Upper lobe of left lung (tissue), 6 donors: ENCODE data around the gene UBE2F. TPM values are rescaled to one million over a fixed set of nuclear protein-coding genes. Genes with fewer than 3 reads are reported as not detected.

Source experiments
- ATAC-seq, 2 donors: fragments of 200-7000 bp; cut with Tn5 transposase; one replicate each; pipeline ENCODE4 v1.9.1; 2022; ENCODE audit warnings: mild to moderate bottlenecking in 2 of 2, moderate library complexity in 2 of 2; ENCODE audit not compliant: low FRiP score in 2 of 2
- DNase-seq, 2 donors: peaks; one replicate each; pipeline ENCODE4 v3.0.0-alpha.2; 2019 to 2020
- H3K27ac ChIP-seq, 4 donors: fragments of 200-600 bp; sonication (generic); one replicate each; pipeline ENCODE4 v1.5.1; 2016 to 2019
- H3K27me3 ChIP-seq, 4 donors: fragments of 200-600 bp; sonication (generic); one replicate each; pipeline ENCODE4 v1.5.1; 2017 to 2019
- H3K36me3 ChIP-seq, 4 donors: fragments of 200-600 bp; sonication (generic); one replicate each; pipeline ENCODE4 v1.5.1; 2016 to 2019
- H3K4me1 ChIP-seq, 4 donors: fragments of 200-600 bp; sonication (generic); one replicate each; pipeline ENCODE4 v1.5.1; 2018 to 2019
- H3K4me3 ChIP-seq, 4 donors: fragments of 200-600 bp; sonication (generic); one replicate each; pipeline ENCODE4 v1.5.1; 2017 to 2019; ENCODE audit warnings: mild to moderate bottlenecking in 2 of 4, moderate library complexity in 1 of 4
- H3K9me3 ChIP-seq, 4 donors: fragments of 200-600 bp; sonication (generic); one replicate each; pipeline ENCODE4 v1.5.1; 2018 to 2019
- CTCF ChIP-seq, 6 experiments: fragments of 450-650 bp in 4 of 6; fragments of 200-600 bp in 2 of 6; sonication (generic) in 2 of 6; IDR thresholded peaks; one replicate each; pipeline ENCODE4 v1.5.1; 2016 to 2019; ENCODE audit warnings: antibody characterized with exemption in 6 of 6
- EP300 ChIP-seq, 4 donors: sonication (generic); formaldehyde crosslinking; IDR thresholded peaks; one replicate each; pipeline ENCODE4 v1.5.1; 2017; ENCODE audit warnings: antibody characterized with exemption in 4 of 4, control low read depth in 2 of 4
- POLR2A ChIP-seq, 4 donors: fragments of 450-650 bp; IDR thresholded peaks; one replicate each; pipeline ENCODE4 v1.5.1; 2016 to 2017; ENCODE audit warnings: antibody characterized with exemption in 4 of 4, mild to moderate bottlenecking in 2 of 4
- POLR2AphosphoS5 ChIP-seq, 2 donors: sonication (generic); formaldehyde crosslinking; IDR thresholded peaks; one replicate each; pipeline ENCODE4 v1.5.1; 2017; ENCODE audit warnings: antibody characterized with exemption in 2 of 2
- WGBS, 2 donors: methylation state at CpG; one replicate each; pipeline ENCODE4 v1.1.5; 2017 to 2018; 5-methylcytosine and 5-hydroxymethylcytosine counted together
- total RNA-seq, 6 donors: library from RNA; depleted of rRNA in 4 of 6; stranded (reverse); fragments of >200 nt in 4 of 6; gene quantifications; one replicate each; pipeline versions ENCODE4 v1.1.0 to v1.2.1, GENCODE V29; 2016 to 2021
- donor health status: DM: no; HTN: no; CAD: no; lungs with moderate emphysema.
- donor health status: DM: no; HTN: yes; CAD: no; lungs with severe emphysema.

The UBE2F gene
- total RNA-seq, 6 donors from 2014 or later: 11.5 to 65.5 (median 39.8) TPM

GRCh38 chr2:237934186-237934585, 32.6 kb upstream of the UBE2F start:
- DNase-seq: no peak
- 89 to 93% methylated on average over 5 of the region's 5 CpGs for WGBS, 2 donors
- no peak for ATAC-seq
- TF ChIP-seq POLR2AphosphoS5 (IDR thresholded peaks at IDR 0.05) (no peak), EP300 (IDR thresholded peaks at IDR 0.05) (no peak), CTCF (IDR thresholded peaks at IDR 0.05) (no peak), POLR2A (IDR thresholded peaks at IDR 0.05) (no peak)
- no peaks in the 10 kb centered on the region for H3K36me3 ChIP-seq
- peaks cover 0 to 12% (median 7%) of the 10 kb centered on the region in 4 donors for H3K4me1 ChIP-seq
- no peaks in the 10 kb centered on the region for H3K9me3 ChIP-seq
- no peak overlapping the region for H3K4me3 ChIP-seq
- H3K27ac ChIP-seq: no peak overlapping the region
- H3K27me3 ChIP-seq: no peaks in the 10 kb centered on the region

- Histone ChIP-seq H3K9me3 (no peaks in the 10 kb centered on the region), H3K4me3 (no peak overlapping the region), H3K36me3 (no peaks in the 10 kb centered on the region), H3K4me1 (peaks cover 0 to 11% (median 7%) of the 10 kb centered on the region in 4 donors), H3K27me3 (no peaks in the 10 kb centered on the region), H3K27ac (no peak overlapping the region)
- no peak for ATAC-seq
- 75 to 82% methylated on average over 11 of the region's 11 CpGs for WGBS, 2 donors
- no peak for DNase-seq
- TF ChIP-seq CTCF (IDR thresholded peaks at IDR 0.05) (no peak), POLR2AphosphoS5 (IDR thresholded peaks at IDR 0.05) (no peak), EP300 (IDR thresholded peaks at IDR 0.05) (no peak), POLR2A (IDR thresholded peaks at IDR 0.05) (no peak)
Measured at GRCh38 chr2:237935740-237936452, 30.9 kb upstream of the UBE2F start.

- Histone ChIP-seq H3K4me1 (no peaks in the 10 kb centered on the region), H3K36me3 (no peaks in the 10 kb centered on the region), H3K9me3 (peaks cover 0 to 5% (median under 1%) of the 10 kb centered on the region in 4 donors), H3K4me3 (no peak overlapping the region), H3K27me3 (no peaks in the 10 kb centered on the region), H3K27ac (no peak overlapping the region)
- ATAC-seq (no peak), DNase-seq (no peak)
- TF ChIP-seq CTCF (IDR thresholded peaks at IDR 0.05) (no peak), POLR2AphosphoS5 (IDR thresholded peaks at IDR 0.05) (no peak)
Measured at GRCh38 chr2:237939251-237939650, 27.6 kb upstream of the UBE2F start.

- no peak for ATAC-seq
- Histone ChIP-seq H3K9me3 (peaks cover 0 to 14% (median 6%) of the 10 kb centered on the region in 4 donors), H3K27ac (no peak overlapping the region), H3K27me3 (no peaks in the 10 kb centered on the region), H3K4me1 (no peaks in the 10 kb centered on the region), H3K36me3 (no peaks in the 10 kb centered on the region), H3K4me3 (no peak overlapping the region)
- TF ChIP-seq POLR2A (IDR thresholded peaks at IDR 0.05) (no peak), POLR2AphosphoS5 (IDR thresholded peaks at IDR 0.05) (no peak), EP300 (IDR thresholded peaks at IDR 0.05) (no peak), CTCF (IDR thresholded peaks at IDR 0.05) (no peak)
- DNase-seq: no peak
Measured at GRCh38 chr2:237940828-237941227, 26.0 kb upstream of the UBE2F start.

- no peak for ATAC-seq
- DNase-seq: no peak
- Histone ChIP-seq H3K4me3 (no peak overlapping the region), H3K36me3 (no peaks in the 10 kb centered on the region), H3K27ac (no peak overlapping the region), H3K27me3 (no peaks in the 10 kb centered on the region), H3K4me1 (no peaks in the 10 kb centered on the region), H3K9me3 (peaks cover 0 to 14% (median 6%) of the 10 kb centered on the region in 4 donors)
- TF ChIP-seq CTCF (IDR thresholded peaks at IDR 0.05) (no peak), EP300 (IDR thresholded peaks at IDR 0.05) (no peak), POLR2A (IDR thresholded peaks at IDR 0.05) (no peak), POLR2AphosphoS5 (IDR thresholded peaks at IDR 0.05) (no peak)
- WGBS, 2 donors: 50 to 84% methylated on average over 2 of the region's 2 CpGs
Measured at GRCh38 chr2:237941239-237941638, 25.6 kb upstream of the UBE2F start.
